Tibial nerve (tissue), 4 donors: ENCODE results near the gene MSANTD1. TPM values are rescaled to one million over a fixed set of nuclear protein-coding genes. Genes with fewer than 3 reads are reported as not detected.

ENCODE experiments used
- DNase-seq, 2 donors: peaks; one replicate each; pipeline ENCODE4 v3.0.0-alpha.2; 2019; ENCODE audit warnings: low spot score in 2 of 2
- H3K27ac ChIP-seq, 4 donors: fragments of 200-600 bp; sonication (generic) in 3 of 4; one replicate each; pipeline ENCODE4 v1.5.1; 2017 to 2019; ENCODE audit warnings: mild to moderate bottlenecking in 1 of 4
- H3K27me3 ChIP-seq, 2 donors: fragments of 200-600 bp; sonication (generic) in 1 of 2; one replicate each; pipeline versions ENCODE4 v1.5.1 to v1.6.0; 2017 to 2019
- H3K36me3 ChIP-seq, 3 donors: fragments of 200-600 bp; sonication (generic); one replicate each; pipeline ENCODE4 v1.5.1; 2018 to 2019
- H3K4me1 ChIP-seq, 4 donors: fragments of 200-600 bp; sonication (generic) in 3 of 4; one replicate each; pipeline ENCODE4 v1.5.1; 2017 to 2019
- H3K4me3 ChIP-seq, 4 donors: fragments of 200-600 bp; sonication (generic) in 3 of 4; one replicate each; pipeline ENCODE4 v1.5.1; 2017 to 2019; ENCODE audit warnings: mild to moderate bottlenecking in 1 of 4, moderate library complexity in 1 of 4
- H3K9me3 ChIP-seq, 4 donors: fragments of 200-600 bp; sonication (generic) in 3 of 4; one replicate each; pipeline ENCODE4 v1.5.1; 2017 to 2019
- CTCF ChIP-seq, 5 experiments: fragments of 200-600 bp in 3 of 5; fragments of 450-650 bp in 2 of 5; sonication (generic) in 3 of 5; IDR thresholded peaks; one replicate each; pipeline ENCODE4 v1.5.1; 2016 to 2019; ENCODE audit warnings: antibody characterized with exemption in 5 of 5, mild to moderate bottlenecking in 3 of 5, moderate library complexity in 2 of 5
- EP300 ChIP-seq, 2 donors: sonication (generic); formaldehyde crosslinking; IDR thresholded peaks; one replicate each; pipeline ENCODE4 v1.6.1; 2017; ENCODE audit warnings: antibody characterized with exemption in 2 of 2, mild to moderate bottlenecking in 1 of 2
- POLR2A ChIP-seq, 2 donors: fragments of 450-650 bp; IDR thresholded peaks; one replicate each; pipeline ENCODE4 v1.6.1; 2017; ENCODE audit warnings: antibody characterized with exemption in 2 of 2, mild to moderate bottlenecking in 2 of 2, moderate library complexity in 2 of 2
- WGBS, 2 donors: methylation state at CpG; one replicate each; pipeline ENCODE4 v1.1.5; 2018; 5-methylcytosine and 5-hydroxymethylcytosine counted together
- total RNA-seq, 4 donors: library from RNA; depleted of rRNA; stranded (reverse); fragments of >200 nt; gene quantifications; one replicate each; pipeline ENCODE4 v1.1.0, GENCODE V29; 2016

MSANTD1 gene
- total RNA-seq, 4 donors from 2014 or later: 1.2 to 2.0 (median 1.4) TPM

GRCh38 chr4:3247399-3248177 lies 1.4 kb upstream of the MSANTD1 start:
- Histone ChIP-seq H3K4me3 (no peak overlapping the region), H3K36me3 (peaks cover 0 to 32% (median 0%) of the 10 kb centered on the region in 3 donors), H3K27ac (no peak overlapping the region), H3K27me3 (no peaks in the 10 kb centered on the region), H3K4me1 (peaks cover 0 to 4% (median 0%) of the 10 kb centered on the region in 4 donors), H3K9me3 (no peaks in the 10 kb centered on the region)
- TF ChIP-seq EP300 (IDR thresholded peaks at IDR 0.05): no peak
- TF ChIP-seq POLR2A (IDR thresholded peaks at IDR 0.05): no peak
- TF ChIP-seq CTCF (IDR thresholded peaks at IDR 0.05): no peak
- DNase-seq: no peak
- WGBS, 2 donors: 94% methylated on average over 11 to 12 of the region's 21 CpGs

GRCh38 chr4:3248178-3248480 lies 830 bp upstream of the MSANTD1 start:
- WGBS, 2 donors: 91 to 96% methylated on average over 6 to 11 of the region's 14 CpGs
- TF ChIP-seq CTCF (IDR thresholded peaks at IDR 0.05): no peak
- TF ChIP-seq EP300 (IDR thresholded peaks at IDR 0.05): no peak
- TF ChIP-seq POLR2A (IDR thresholded peaks at IDR 0.05): no peak

GRCh38 chr4:3249711-3250437 lies 915 bp downstream of the MSANTD1 start:
- no peak overlapping the region for H3K4me3 ChIP-seq
- no peak overlapping the region for H3K27ac ChIP-seq
- TF ChIP-seq POLR2A (IDR thresholded peaks at IDR 0.05): no peak
- TF ChIP-seq EP300 (IDR thresholded peaks at IDR 0.05): no peak
- TF ChIP-seq CTCF (IDR thresholded peaks at IDR 0.05): no peak
- 86 to 93% methylated on average over 16 to 17 of the region's 20 CpGs for WGBS, 2 donors
- no peaks in the 10 kb centered on the region for H3K9me3 ChIP-seq
- H3K36me3 ChIP-seq: peaks cover 0 to 31% (median 0%) of the 10 kb centered on the region in 3 donors
- H3K27me3 ChIP-seq: no peaks in the 10 kb centered on the region
- H3K4me1 ChIP-seq: peaks cover 0 to 4% (median 0%) of the 10 kb centered on the region in 4 donors
- DNase-seq: no peak

More at GRCh38 chr4:3248178-3248480, 830 bp upstream of the MSANTD1 start:
- Histone ChIP-seq H3K27ac (no peak overlapping the region), H3K27me3 (no peaks in the 10 kb centered on the region), H3K4me3 (no peak overlapping the region), H3K36me3 (peaks cover 0 to 30% (median 0%) of the 10 kb centered on the region in 3 donors), H3K4me1 (peaks cover 0 to 4% (median 0%) of the 10 kb centered on the region in 4 donors), H3K9me3 (no peaks in the 10 kb centered on the region)
- DNase-seq: no peak

GRCh38 chr4:3250438-3250955 lies 1.5 kb downstream of the MSANTD1 start:
- Histone ChIP-seq H3K9me3 (no peaks in the 10 kb centered on the region), H3K27ac (no peak overlapping the region), H3K36me3 (peaks cover 0 to 26% (median 0%) of the 10 kb centered on the region in 3 donors), H3K4me1 (peaks cover 0 to 4% (median 0%) of the 10 kb centered on the region in 4 donors), H3K27me3 (no peaks in the 10 kb centered on the region), H3K4me3 (no peak overlapping the region)
- DNase-seq: no peak
- WGBS, 2 donors: 78 to 91% methylated on average over 8 to 10 of the region's 14 CpGs
- no peak for TF ChIP-seq POLR2A (IDR thresholded peaks at IDR 0.05)
- TF ChIP-seq CTCF (IDR thresholded peaks at IDR 0.05): no peak
- no peak for TF ChIP-seq EP300 (IDR thresholded peaks at IDR 0.05)
